Nephron progenitor cell (in vitro differentiated cells): ENCODE measurements around the gene LBHD2.

Source experiments
- DNase-seq: peaks from one replicate; pipeline ENCODE4 v3.0.0; 2021
- H3K27ac Mint-ChIP-seq: 2 replicates; pipeline ENCODE4 v1.8.0; 2021; ENCODE audit warnings: mild to moderate bottlenecking, moderate library complexity, mixed read lengths
- H3K27me3 Mint-ChIP-seq: 2 replicates; pipeline ENCODE4 v1.8.0; 2021; ENCODE audit warnings: mild to moderate bottlenecking, low read depth, mixed read lengths; ENCODE audit not compliant: poor library complexity
- H3K36me3 Mint-ChIP-seq: 2 replicates; pipeline ENCODE4 v1.8.0; 2021; ENCODE audit warnings: low read depth, mixed read lengths
- H3K4me1 Mint-ChIP-seq: 2 replicates; pipeline ENCODE4 v1.8.0; 2021; ENCODE audit warnings: mixed read lengths
- H3K4me3 Mint-ChIP-seq: 2 replicates; pipeline ENCODE4 v1.8.0; 2021; ENCODE audit warnings: mild to moderate bottlenecking, moderate library complexity, mixed read lengths
- H3K9me3 Mint-ChIP-seq: 2 replicates; pipeline ENCODE4 v1.8.0; 2021; ENCODE audit warnings: mild to moderate bottlenecking, moderate library complexity, mixed read lengths
- CTCF ChIP-seq: fragments of 200-600 bp; sonication (generic); IDR thresholded peaks from 2 replicates; pipeline ENCODE4 v1.5.0; 2021; ENCODE audit warnings: antibody characterized with exemption

Gene LBHD2

DNA sequence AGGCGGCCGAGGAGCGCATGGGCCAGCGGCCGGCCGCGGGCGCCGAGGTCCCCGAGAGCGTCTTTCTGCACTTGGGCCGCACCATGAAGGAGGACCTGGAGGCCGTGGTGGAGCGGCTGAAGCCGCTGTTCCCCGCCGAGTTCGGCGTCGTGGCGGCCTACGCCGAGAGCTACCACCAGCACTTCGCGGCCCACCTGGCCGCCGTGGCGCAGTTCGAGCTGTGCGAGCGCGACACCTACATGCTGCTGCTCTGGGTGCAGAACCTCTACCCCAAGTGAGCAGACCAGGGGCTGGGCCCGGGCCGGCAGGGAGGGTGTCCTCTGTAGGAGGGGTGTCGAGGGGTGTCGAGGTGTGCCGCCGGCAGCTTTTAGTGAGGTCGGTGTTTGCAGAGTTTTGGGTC lies 43.3 kb downstream of the LBHD2 start:
- no peaks in the 10 kb centered on the region for H3K9me3 Mint-ChIP-seq
- H3K4me1 Mint-ChIP-seq = peaks cover 39% of the 10 kb centered on the region
- peaks cover 54% of the 10 kb centered on the region for H3K27me3 Mint-ChIP-seq
- H3K27ac Mint-ChIP-seq = no peak overlapping the region
- no peaks in the 10 kb centered on the region for H3K36me3 Mint-ChIP-seq
- no peak overlapping the region for H3K4me3 Mint-ChIP-seq
- no peak for DNase-seq
- TF ChIP-seq CTCF = no peak

- no peak for TF ChIP-seq CTCF
- no peaks in the 10 kb centered on the region for H3K36me3 Mint-ChIP-seq
- no peaks in the 10 kb centered on the region for H3K9me3 Mint-ChIP-seq
- H3K4me1 Mint-ChIP-seq = peaks cover 43% of the 10 kb centered on the region
- H3K27ac Mint-ChIP-seq = no peak overlapping the region
- no peak for DNase-seq
- no peak overlapping the region for H3K4me3 Mint-ChIP-seq
- peaks cover 54% of the 10 kb centered on the region for H3K27me3 Mint-ChIP-seq
Observed at GRCh38 chr14:103127861-103128598, 44.0 kb downstream of the LBHD2 start.

GRCh38 chr14:103128631-103129300 lies 44.8 kb downstream of the LBHD2 start:
- TF ChIP-seq CTCF = no peak
- H3K4me3 Mint-ChIP-seq = no peak overlapping the region
- peaks cover 3% of the 10 kb centered on the region for H3K36me3 Mint-ChIP-seq
- peaks cover 43% of the 10 kb centered on the region for H3K4me1 Mint-ChIP-seq
- DNase-seq = no peak
- no peaks in the 10 kb centered on the region for H3K9me3 Mint-ChIP-seq
- H3K27me3 Mint-ChIP-seq = peaks cover 54% of the 10 kb centered on the region
- H3K27ac Mint-ChIP-seq = no peak overlapping the region

DNA sequence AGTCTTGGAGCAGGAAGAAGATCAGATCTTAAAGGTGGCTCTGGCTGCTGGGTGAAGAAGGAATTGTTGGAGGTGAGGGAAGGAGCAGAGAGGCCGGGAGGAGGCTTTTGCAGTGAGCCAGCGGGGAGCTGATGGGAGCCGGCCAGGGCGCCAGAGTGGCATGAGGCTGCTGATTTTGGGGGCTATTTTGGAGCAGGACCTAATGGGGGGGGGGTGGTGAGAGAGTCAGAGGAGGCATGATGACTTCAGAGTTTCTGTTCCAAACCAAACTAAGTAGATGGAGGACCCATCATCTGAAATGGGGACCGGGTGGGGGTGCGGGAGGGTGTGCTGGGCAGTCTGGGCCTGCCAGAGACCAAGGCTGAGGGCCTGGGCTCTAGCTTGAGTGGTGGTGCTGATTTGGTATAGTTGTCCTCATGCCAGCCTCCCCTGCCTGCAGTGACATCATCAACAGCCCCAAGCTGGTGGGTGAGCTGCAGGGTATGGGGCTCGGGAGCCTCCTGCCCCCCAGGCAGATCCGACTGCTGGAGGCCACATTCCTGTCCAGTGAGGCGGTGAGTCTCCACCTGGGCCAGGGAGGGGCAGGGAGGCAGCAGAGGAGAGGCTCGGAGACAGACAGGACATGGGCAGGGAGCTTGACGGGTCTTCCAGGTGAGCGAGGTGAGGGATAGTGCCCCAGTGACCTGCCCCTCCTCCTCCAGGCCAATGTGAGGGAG lies 45.4 kb downstream of the LBHD2 start:
- Mint-ChIP-seq H3K9me3 (no peaks in the 10 kb centered on the region), H3K4me3 (no peak overlapping the region), H3K27ac (no peak overlapping the region), H3K4me1 (peaks cover 38% of the 10 kb centered on the region), H3K36me3 (peaks cover 9% of the 10 kb centered on the region), H3K27me3 (peaks cover 47% of the 10 kb centered on the region)
- no peak for TF ChIP-seq CTCF
- no peak for DNase-seq

GRCh38 chr14:103130017-103130764 lies 46.2 kb downstream of the LBHD2 start:
- DNase-seq = no peak
- H3K9me3 Mint-ChIP-seq = no peaks in the 10 kb centered on the region
- peaks cover 43% of the 10 kb centered on the region for H3K27me3 Mint-ChIP-seq
- H3K4me1 Mint-ChIP-seq = peaks cover 45% of the 10 kb centered on the region
- H3K4me3 Mint-ChIP-seq = no peak overlapping the region
- H3K36me3 Mint-ChIP-seq = peaks cover 14% of the 10 kb centered on the region
- no peak overlapping the region for H3K27ac Mint-ChIP-seq
- TF ChIP-seq CTCF = no peak
